H1 (cell line): Measurements from ENCODE around the gene DNAAF3. TPM values are rescaled to one million over a fixed set of nuclear protein-coding genes. Genes with fewer than 3 reads are reported as not detected.

Experiments used
- CEBPB ChIP-seq: IDR thresholded peaks from 2 replicates; pipeline ENCODE4 v1.6.1; 2012; ENCODE audit warnings: low read depth, low read length
- CTBP2 ChIP-seq: IDR thresholded peaks from 2 replicates; pipeline ENCODE4 v1.7.0; 2011; ENCODE audit warnings: borderline replicate concordance, mild to moderate bottlenecking, moderate library complexity, mixed read lengths, low read length; ENCODE audit not compliant: insufficient read depth, insufficient read length
- RFX5 ChIP-seq: IDR thresholded peaks from 2 replicates; pipeline ENCODE4 v1.6.1; 2011; ENCODE audit warnings: low read depth, low read length, improper control_type of control experiment, borderline replicate concordance
- SIN3A ChIP-seq, 2 experiments: IDR thresholded peaks in 1 of 2; conservative IDR thresholded peaks in 1 of 2; 2 replicates each; pipeline ENCODE4 v1.6.1; 2011 to 2012; ENCODE audit warnings: low read length in 2 of 2, improper control_type of control experiment in 1 of 2, low read depth in 1 of 2, mild to moderate bottlenecking in 1 of 2
- polyA plus RNA-seq, 7 experiments: library from polyadenylated mRNA; depleted of rRNA in 3 of 7; stranded (reverse) in 5 of 7; unstranded in 2 of 7; fragments of >200 nt in 5 of 7; fragments of 200-250 nt in 2 of 7; gene quantifications; 1 replicate in 5 of 7; 2 replicates in 1 of 7; 4 replicates in 1 of 7; pipeline versions ENCODE4 v1.2.1 to v1.2.3, GENCODE V29; 2011 to 2013; ENCODE audit warnings: missing spikeins in 2 of 7, mixed read lengths in 2 of 7
- total RNA-seq: library from RNA; stranded (reverse); fragmentation: NEBNext Ultra II Directional; extraction: Animal tissue kit (Norgen Biotek cat#: 25700); gene quantifications from 2 replicates; pipeline ENCODE4 v1.2.1, GENCODE V29; 2021
- TF ChIP-seq, protein P1 (sequence below), 3 experiments: IDR thresholded peaks; 1 replicate in 2 of 3; 2 replicates in 1 of 3; pipeline versions ENCODE4 v1.5.1 to v1.6.1; 2011; ENCODE audit warnings: low read length in 3 of 3, mild to moderate bottlenecking in 3 of 3, inconsistent platforms in 2 of 3, low read depth in 1 of 3, moderate library complexity in 1 of 3; ENCODE audit not compliant: insufficient read depth in 1 of 3; ENCODE audit errors: control extremely low read depth in 1 of 3

The DNAAF3 gene
- total and polyA plus RNA-seq, 2 of the 8 experiments (the other 6 are each of a cell fraction or from before 2014, with no cell fraction given): 5.4 to 8.0 TPM

- TF ChIP-seq, protein P1, sequence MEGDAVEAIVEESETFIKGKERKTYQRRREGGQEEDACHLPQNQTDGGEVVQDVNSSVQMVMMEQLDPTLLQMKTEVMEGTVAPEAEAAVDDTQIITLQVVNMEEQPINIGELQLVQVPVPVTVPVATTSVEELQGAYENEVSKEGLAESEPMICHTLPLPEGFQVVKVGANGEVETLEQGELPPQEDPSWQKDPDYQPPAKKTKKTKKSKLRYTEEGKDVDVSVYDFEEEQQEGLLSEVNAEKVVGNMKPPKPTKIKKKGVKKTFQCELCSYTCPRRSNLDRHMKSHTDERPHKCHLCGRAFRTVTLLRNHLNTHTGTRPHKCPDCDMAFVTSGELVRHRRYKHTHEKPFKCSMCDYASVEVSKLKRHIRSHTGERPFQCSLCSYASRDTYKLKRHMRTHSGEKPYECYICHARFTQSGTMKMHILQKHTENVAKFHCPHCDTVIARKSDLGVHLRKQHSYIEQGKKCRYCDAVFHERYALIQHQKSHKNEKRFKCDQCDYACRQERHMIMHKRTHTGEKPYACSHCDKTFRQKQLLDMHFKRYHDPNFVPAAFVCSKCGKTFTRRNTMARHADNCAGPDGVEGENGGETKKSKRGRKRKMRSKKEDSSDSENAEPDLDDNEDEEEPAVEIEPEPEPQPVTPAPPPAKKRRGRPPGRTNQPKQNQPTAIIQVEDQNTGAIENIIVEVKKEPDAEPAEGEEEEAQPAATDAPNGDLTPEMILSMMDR (IDR thresholded peaks at IDR 0.05; ENCODE audit: control extremely low read depth in 1 of 3, insufficient read depth in 1 of 3, low read depth in 1 of 3, low read length in 3 of 3): no peak
- no peak for TF ChIP-seq RFX5
- no peak for TF ChIP-seq CTBP2
- no peak for TF ChIP-seq SIN3A (conservative IDR thresholded peaks at IDR 0.05 in 1 of 2, IDR thresholded peaks at IDR 0.05 in 1 of 2; ENCODE audit: low read depth in 1 of 2, low read length in 2 of 2)
- TF ChIP-seq CEBPB: no peak
Measured at GRCh38 chr19:55112246-55112776, 54.1 kb downstream of the DNAAF3 start (continued).
